H9 (cell line): ENCODE results near the gene PITPNM3. TPM values are rescaled to one million over a fixed set of nuclear protein-coding genes. Genes with fewer than 3 reads are reported as not detected.

Experiments
- DNase-seq: peaks from one replicate; pipeline ENCODE4 v3.0.0-alpha.2; 2017
- H2AFZ ChIP-seq: one replicate; pipeline ENCODE4 v1.6.1; 2013; ENCODE audit warnings: mild to moderate bottlenecking, low read length, control low read depth, moderate library complexity
- H2AK5ac ChIP-seq: 2 replicates; pipeline ENCODE4 v1.6.1; 2013; ENCODE audit warnings: low read length, control low read depth, mixed read lengths; ENCODE audit not compliant: insufficient read length
- H2BK120ac ChIP-seq: one replicate; pipeline ENCODE4 v1.6.1; 2013; ENCODE audit warnings: low read depth, mild to moderate bottlenecking, low read length, control low read depth, inconsistent platforms; ENCODE audit not compliant: poor library complexity, severe bottlenecking
- H2BK12ac ChIP-seq: 2 replicates; pipeline ENCODE4 v1.6.1; 2013; ENCODE audit warnings: low read length, control low read depth, mixed read lengths, low read depth; ENCODE audit not compliant: insufficient read length
- H2BK15ac ChIP-seq: 2 replicates; pipeline ENCODE4 v1.6.1; 2013; ENCODE audit warnings: low read depth, low read length, control low read depth
- H2BK20ac ChIP-seq: one replicate; pipeline ENCODE4 v1.6.1; 2013; ENCODE audit warnings: low read depth, mild to moderate bottlenecking, low read length, control low read depth, inconsistent platforms; ENCODE audit not compliant: poor library complexity, severe bottlenecking
- H2BK5ac ChIP-seq: 2 replicates; pipeline ENCODE4 v1.6.1; 2013; ENCODE audit warnings: low read length, control low read depth, mixed read lengths; ENCODE audit not compliant: insufficient read length
- H3K14ac ChIP-seq: 2 replicates; pipeline ENCODE4 v1.6.1; 2013; ENCODE audit warnings: low read length, control low read depth; ENCODE audit not compliant: insufficient read depth
- H3K18ac ChIP-seq: 2 replicates; pipeline ENCODE4 v1.6.1; 2013; ENCODE audit warnings: low read depth, mild to moderate bottlenecking, mixed read lengths, low read length, control low read depth; ENCODE audit not compliant: insufficient read length
- H3K23ac ChIP-seq: 2 replicates; pipeline ENCODE4 v1.6.1; 2013; ENCODE audit warnings: low read length, control low read depth, mixed read lengths, low read depth; ENCODE audit not compliant: insufficient read length
- H3K23me2 ChIP-seq: 2 replicates; pipeline ENCODE4 v1.6.1; 2013; ENCODE audit warnings: low read depth, mild to moderate bottlenecking, mixed read lengths, low read length, control low read depth; ENCODE audit not compliant: insufficient read length, poor library complexity, severe bottlenecking
- H3K27ac ChIP-seq: 2 replicates; pipeline ENCODE4 v1.5.1; 2013; ENCODE audit warnings: low read length, control low read depth, mixed read lengths, low read depth; ENCODE audit not compliant: insufficient read length
- H3K27me3 ChIP-seq: 2 replicates; pipeline ENCODE4 v1.6.1; 2013; ENCODE audit warnings: low read length, control low read depth, inconsistent platforms; ENCODE audit not compliant: insufficient read depth
- H3K4ac ChIP-seq: 2 replicates; pipeline ENCODE4 v1.6.1; 2013; ENCODE audit warnings: low read depth, mild to moderate bottlenecking, control low read depth, inconsistent platforms, low read length, moderate library complexity
- H3K4me1 ChIP-seq: 2 replicates; pipeline ENCODE4 v1.6.1; 2013; ENCODE audit warnings: low read length, control low read depth, inconsistent platforms; ENCODE audit not compliant: insufficient read depth
- H3K4me2 ChIP-seq: 2 replicates; pipeline ENCODE4 v1.6.1; 2013; ENCODE audit warnings: low read length, control low read depth, mixed read lengths; ENCODE audit not compliant: insufficient read length, insufficient read depth
- H3K56ac ChIP-seq: 2 replicates; pipeline ENCODE4 v1.6.1; 2013; ENCODE audit warnings: low read depth, mild to moderate bottlenecking, mixed read lengths, low read length, control low read depth; ENCODE audit not compliant: insufficient read length
- H3K79me1 ChIP-seq: 2 replicates; pipeline ENCODE4 v1.6.1; 2013; ENCODE audit warnings: low read depth, mild to moderate bottlenecking, moderate library complexity, low read length, control low read depth, inconsistent platforms; ENCODE audit not compliant: insufficient read depth, poor library complexity, severe bottlenecking
- H3K79me2 ChIP-seq: 2 replicates; pipeline ENCODE4 v1.6.1; 2013; ENCODE audit warnings: low read length, control low read depth, inconsistent platforms; ENCODE audit not compliant: insufficient read depth
- H3K9ac ChIP-seq: 2 replicates; pipeline ENCODE4 v1.6.1; 2013; ENCODE audit warnings: low read length, control low read depth, mixed read lengths; ENCODE audit not compliant: insufficient read length; ENCODE audit errors: extremely low read depth
- H3K9me3 ChIP-seq: one replicate; pipeline ENCODE4 v1.6.1; 2013; ENCODE audit warnings: low read depth, low read length, inconsistent platforms; ENCODE audit not compliant: control insufficient read depth
- H3T11ph ChIP-seq: one replicate; pipeline ENCODE4 v1.6.1; 2013; ENCODE audit warnings: mild to moderate bottlenecking, low read length, control low read depth, inconsistent platforms
- H4K20me1 ChIP-seq: one replicate; pipeline ENCODE4 v1.6.1; 2013; ENCODE audit not compliant: control insufficient read depth, insufficient read length, insufficient read depth
- H4K5ac ChIP-seq: 2 replicates; pipeline ENCODE4 v1.6.1; 2013; ENCODE audit warnings: low read depth, mild to moderate bottlenecking, mixed read lengths, low read length, control low read depth; ENCODE audit not compliant: insufficient read length
- H4K8ac ChIP-seq: replicated peaks from 2 replicates; pipeline ENCODE4 v1.6.1; 2013; ENCODE audit warnings: low read length, control low read depth, mixed read lengths, low read depth; ENCODE audit not compliant: insufficient read length
- H4K91ac ChIP-seq: 2 replicates; pipeline ENCODE4 v1.6.1; 2013; ENCODE audit warnings: low read depth, mild to moderate bottlenecking, moderate library complexity, mixed read lengths, low read length, control low read depth; ENCODE audit not compliant: insufficient read length
- H3K27ac Mint-ChIP-seq, 3 experiments: 2 replicates in 2 of 3; 3 replicates in 1 of 3; pipeline ENCODE4 v1.8.0; 2020 to 2021; ENCODE audit warnings: mixed read lengths in 3 of 3, mild to moderate bottlenecking in 1 of 3, moderate library complexity in 1 of 3
- H3K27me3 Mint-ChIP-seq: 2 replicates; pipeline ENCODE4 v1.8.0; 2021; ENCODE audit warnings: low read depth, mild to moderate bottlenecking, moderate library complexity, mixed read lengths
- H3K36me3 Mint-ChIP-seq, 3 experiments: 2 replicates in 2 of 3; 3 replicates in 1 of 3; pipeline ENCODE4 v1.8.0; 2020 to 2021; ENCODE audit warnings: low read depth in 3 of 3, mixed read lengths in 3 of 3; ENCODE audit not compliant: insufficient read depth in 1 of 3
- H3K4me1 Mint-ChIP-seq, 2 experiments: 2 replicates each; pipeline ENCODE4 v1.8.0; 2020; ENCODE audit warnings: mixed read lengths in 2 of 2
- H3K4me3 Mint-ChIP-seq, 2 experiments: 2 replicates in 1 of 2; 3 replicates in 1 of 2; pipeline ENCODE4 v1.8.0; 2020 to 2021; ENCODE audit warnings: mild to moderate bottlenecking in 2 of 2, mixed read lengths in 2 of 2, moderate library complexity in 1 of 2
- H3K9me3 Mint-ChIP-seq, 2 experiments: 2 replicates in 1 of 2; 3 replicates in 1 of 2; pipeline ENCODE4 v1.8.0; 2020; ENCODE audit warnings: mild to moderate bottlenecking in 2 of 2, mixed read lengths in 2 of 2, moderate library complexity in 1 of 2
- whole genome bisulfite sequencing: extraction: QIAGEN DNeasy Blood & Tissue Kit; methylation state at CpG from one replicate; pipeline ENCODE4 v1.1.7; 2013; ENCODE audit warnings: missing lambda C conversion rate, low lambda C conversion rate, mixed read lengths; ENCODE audit not compliant: insufficient read length; ENCODE audit errors: extremely low coverage; 5-methylcytosine and 5-hydroxymethylcytosine counted together
- total RNA-seq: library from RNA; stranded (reverse); gene quantifications from 2 replicates; pipeline ENCODE4 v1.2.1, GENCODE V29; 2021
- TF ChIP-seq, protein P1 (sequence below): fragments of 200-600 bp; sonication (generic); conservative IDR thresholded peaks from 3 replicates; pipeline ENCODE4 v1.8.0; 2021; ENCODE audit warnings: antibody characterized with exemption, mild to moderate bottlenecking

Gene PITPNM3
- total RNA-seq, 1 experiment from 2014 or later: 3.4 TPM

- Histone ChIP-seq H4K8ac (no peak overlapping the region), H2AK5ac (no peak overlapping the region), H2BK12ac (no peak overlapping the region), H3K4ac (no peak overlapping the region), H3K9me3 (no peaks in the 10 kb centered on the region), H4K91ac (no peak overlapping the region), H3K79me1 (no peaks in the 10 kb centered on the region), H3K79me2 (no peaks in the 10 kb centered on the region), H2BK120ac (no peak overlapping the region), H4K20me1 (no peaks in the 10 kb centered on the region), H3K27me3 (no peaks in the 10 kb centered on the region), H3K27ac (no peak overlapping the region), H2BK15ac (no peak overlapping the region), H2BK5ac (no peak overlapping the region), H3K14ac (no peak overlapping the region), H3K18ac (no peak overlapping the region), H4K5ac (no peak overlapping the region), H3K9ac (no peak overlapping the region), H3K4me1 (no peaks in the 10 kb centered on the region), H3K23ac (no peak overlapping the region), H3K23me2 (no peaks in the 10 kb centered on the region), H3K56ac (no peak overlapping the region), H2AFZ (no peak overlapping the region), H3T11ph (no peak overlapping the region), H3K4me2 (no peak overlapping the region), H2BK20ac (no peak overlapping the region)
- TF ChIP-seq, protein P1, sequence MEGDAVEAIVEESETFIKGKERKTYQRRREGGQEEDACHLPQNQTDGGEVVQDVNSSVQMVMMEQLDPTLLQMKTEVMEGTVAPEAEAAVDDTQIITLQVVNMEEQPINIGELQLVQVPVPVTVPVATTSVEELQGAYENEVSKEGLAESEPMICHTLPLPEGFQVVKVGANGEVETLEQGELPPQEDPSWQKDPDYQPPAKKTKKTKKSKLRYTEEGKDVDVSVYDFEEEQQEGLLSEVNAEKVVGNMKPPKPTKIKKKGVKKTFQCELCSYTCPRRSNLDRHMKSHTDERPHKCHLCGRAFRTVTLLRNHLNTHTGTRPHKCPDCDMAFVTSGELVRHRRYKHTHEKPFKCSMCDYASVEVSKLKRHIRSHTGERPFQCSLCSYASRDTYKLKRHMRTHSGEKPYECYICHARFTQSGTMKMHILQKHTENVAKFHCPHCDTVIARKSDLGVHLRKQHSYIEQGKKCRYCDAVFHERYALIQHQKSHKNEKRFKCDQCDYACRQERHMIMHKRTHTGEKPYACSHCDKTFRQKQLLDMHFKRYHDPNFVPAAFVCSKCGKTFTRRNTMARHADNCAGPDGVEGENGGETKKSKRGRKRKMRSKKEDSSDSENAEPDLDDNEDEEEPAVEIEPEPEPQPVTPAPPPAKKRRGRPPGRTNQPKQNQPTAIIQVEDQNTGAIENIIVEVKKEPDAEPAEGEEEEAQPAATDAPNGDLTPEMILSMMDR: no peak
- Mint-ChIP-seq H3K36me3 (no peaks in the 10 kb centered on the region; a peak in 1 of 7 replicates), H3K27ac (peak overlapping the region in 1 of 3 experiments; percentile 88; a peak in 2 of 7 replicates), H3K4me3 (no peak overlapping the region), H3K27me3 (no peaks in the 10 kb centered on the region; the same call in 1 of the 2 replicates), H3K9me3 (no peaks in the 10 kb centered on the region), H3K4me1 (peaks cover 30 to 50% of the 10 kb centered on the region in 2 experiments)
- no CpG with 5 or more reads among the region's 4 CpGs for WGBS
- no peak for DNase-seq
Observed at GRCh38 chr17:6475411-6475810, 80.9 kb downstream of the PITPNM3 start.
